OCI-LY7 (cell line): Measurements from ENCODE around the gene CCDC73. TPM values are rescaled to one million over a fixed set of nuclear protein-coding genes. Genes with fewer than 3 reads are reported as not detected.

Source experiments
- BruUV-seq: library from RNA; stranded (reverse); fragments of 400-500 nt; replicated peaks from 2 replicates; lab custom pipeline; 2021; lab: Mats Ljungman, UMichigan
- CTCF ChIA-PET: fragments of 300-600 bp; sonication (Branson Sonifier 250); formaldehyde crosslinking; loops from one replicate; lab custom pipeline; 2022; ENCODE audit warnings: antibody characterized with exemption; ENCODE audit not compliant: unreplicated experiment; lab: Charles Lee
- POLR2A ChIA-PET: fragments of 300-600 bp; sonication (Branson Sonifier 250); formaldehyde crosslinking; loops from one replicate; lab custom pipeline; 2022; ENCODE audit warnings: antibody characterized with exemption; lab: Charles Lee
- DNase-seq: peaks from one replicate; pipeline ENCODE4 v3.0.0-alpha.2; 2015; ENCODE audit warnings: low spot score
- H2AFZ ChIP-seq: fragments of 200-600 bp; sonication (generic), shearing (Covaris generic); 2 replicates; pipeline ENCODE4 v1.6.1; 2014; ENCODE audit warnings: mild to moderate bottlenecking, antibody characterized with exemption, low read length, moderate library complexity
- H3K27ac ChIP-seq: fragments of 200-600 bp; sonication (generic); 2 replicates; pipeline ENCODE4 v1.5.1; 2014; ENCODE audit warnings: mixed run types, low read depth, mild to moderate bottlenecking, moderate library complexity, low read length, inconsistent platforms; ENCODE audit not compliant: poor library complexity, severe bottlenecking
- H3K36me3 ChIP-seq: fragments of 200-600 bp; sonication (generic); 2 replicates; pipeline ENCODE4 v1.6.1; 2014; ENCODE audit warnings: mild to moderate bottlenecking, antibody characterized with exemption, low read length, moderate library complexity, mixed read lengths; ENCODE audit not compliant: insufficient read depth
- H3K4me1 ChIP-seq: fragments of 200-600 bp; sonication (generic); 2 replicates; pipeline ENCODE4 v1.5.1; 2014; ENCODE audit warnings: mild to moderate bottlenecking, low read length; ENCODE audit not compliant: insufficient read depth, poor library complexity, severe bottlenecking
- H3K4me2 ChIP-seq: fragments of 200-600 bp; sonication (generic); 2 replicates; pipeline ENCODE4 v1.6.1; 2014; ENCODE audit warnings: mild to moderate bottlenecking, low read length
- H3K4me3 ChIP-seq: fragments of 200-600 bp; sonication (generic); 2 replicates; pipeline ENCODE4 v1.5.1; 2014; ENCODE audit warnings: mild to moderate bottlenecking, low read depth, low read length; ENCODE audit not compliant: poor library complexity, severe bottlenecking
- H3K79me2 ChIP-seq: fragments of 200-600 bp; sonication (generic); 2 replicates; pipeline ENCODE4 v1.6.1; 2016; ENCODE audit warnings: low read depth, mild to moderate bottlenecking, low read length, moderate library complexity, mixed read lengths; ENCODE audit not compliant: insufficient read depth
- H3K9me2 ChIP-seq: fragments of 200-600 bp; sonication (generic); 2 replicates; pipeline ENCODE4 v1.6.1; 2016; ENCODE audit warnings: mild to moderate bottlenecking, low read length, mixed read lengths; ENCODE audit not compliant: insufficient read depth
- H3K9me3 ChIP-seq: fragments of 200-600 bp; sonication (generic); 2 replicates; pipeline ENCODE4 v1.6.1; 2014; ENCODE audit warnings: mild to moderate bottlenecking, mixed run types, low read length, mixed read lengths
- H4K20me1 ChIP-seq: fragments of 200-600 bp; sonication (generic); 2 replicates; pipeline ENCODE4 v1.6.1; 2014; ENCODE audit warnings: mild to moderate bottlenecking, antibody characterized with exemption, low read length, moderate library complexity, mixed read lengths; ENCODE audit not compliant: insufficient read depth
- EZH2phosphoT487 ChIP-seq: fragments of 200-600 bp; sonication (generic); IDR thresholded peaks from 2 replicates; pipeline ENCODE4 v1.6.1; 2018; ENCODE audit warnings: low read depth, borderline replicate concordance, mild to moderate bottlenecking, mixed run types, antibody characterized with exemption, low read length, moderate library complexity, mixed read lengths
- intact Hi-C: fragments of 100-400 bp; cut with micrococcal nuclease; formaldehyde crosslinking; loops from one replicate; pipeline ENCODE4 v1.10.0; 2022; ENCODE audit not compliant: unreplicated experiment
- total RNA-seq, 2 experiments: library from RNA; depleted of rRNA in 1 of 2; stranded (reverse); fragments of >200 nt in 1 of 2; shearing (Covaris generic) in 1 of 2; gene quantifications; 2 replicates each; pipeline ENCODE4 v1.2.3, GENCODE V29; 2014 to 2022
- TF ChIP-seq, protein P1 (sequence below): fragments of 200-600 bp; sonication (generic); conservative IDR thresholded peaks from 2 replicates; pipeline ENCODE4 v1.5.1; 2014; ENCODE audit warnings: mild to moderate bottlenecking, antibody characterized with exemption, low read length, moderate library complexity, mixed read lengths

CCDC73 gene
- total RNA-seq, 2 experiments from 2014 or later: not detected

DNA sequence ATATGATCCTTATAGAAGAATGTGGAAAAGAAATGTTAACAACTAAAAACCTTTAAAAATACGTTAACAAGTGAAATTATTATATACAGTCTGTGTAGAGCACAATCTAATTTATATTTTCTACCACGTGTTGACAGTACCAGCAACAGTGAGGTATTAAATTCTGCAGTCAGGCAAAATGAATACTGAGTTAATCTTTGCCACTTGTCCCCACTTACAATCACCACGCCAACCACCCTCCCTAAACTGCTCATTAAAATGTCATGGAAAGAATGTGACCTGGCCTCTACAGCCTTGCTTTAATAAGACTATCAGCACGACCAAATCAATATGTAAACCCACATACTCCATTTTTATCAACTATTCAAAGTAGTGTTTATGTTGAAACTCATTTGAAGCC lies 239.4 kb downstream of the CCDC73 start:
- Histone ChIP-seq H3K4me2 (no peak overlapping the region), H3K4me1 (no peaks in the 10 kb centered on the region), H3K27ac (no peak overlapping the region), H3K36me3 (no peaks in the 10 kb centered on the region), H4K20me1 (no peaks in the 10 kb centered on the region), H3K4me3 (no peak overlapping the region), H3K79me2 (no peaks in the 10 kb centered on the region), H3K9me2 (no peaks in the 10 kb centered on the region), H3K9me3 (no peaks in the 10 kb centered on the region), H2AFZ (no peak overlapping the region)
- CTCF ChIA-PET: no interaction called here
- no peak for DNase-seq
- intact Hi-C loops: no loop called here
- POLR2A ChIA-PET: no interaction called here
- BruUV-seq: no TSS peak
- TF ChIP-seq, protein P1, sequence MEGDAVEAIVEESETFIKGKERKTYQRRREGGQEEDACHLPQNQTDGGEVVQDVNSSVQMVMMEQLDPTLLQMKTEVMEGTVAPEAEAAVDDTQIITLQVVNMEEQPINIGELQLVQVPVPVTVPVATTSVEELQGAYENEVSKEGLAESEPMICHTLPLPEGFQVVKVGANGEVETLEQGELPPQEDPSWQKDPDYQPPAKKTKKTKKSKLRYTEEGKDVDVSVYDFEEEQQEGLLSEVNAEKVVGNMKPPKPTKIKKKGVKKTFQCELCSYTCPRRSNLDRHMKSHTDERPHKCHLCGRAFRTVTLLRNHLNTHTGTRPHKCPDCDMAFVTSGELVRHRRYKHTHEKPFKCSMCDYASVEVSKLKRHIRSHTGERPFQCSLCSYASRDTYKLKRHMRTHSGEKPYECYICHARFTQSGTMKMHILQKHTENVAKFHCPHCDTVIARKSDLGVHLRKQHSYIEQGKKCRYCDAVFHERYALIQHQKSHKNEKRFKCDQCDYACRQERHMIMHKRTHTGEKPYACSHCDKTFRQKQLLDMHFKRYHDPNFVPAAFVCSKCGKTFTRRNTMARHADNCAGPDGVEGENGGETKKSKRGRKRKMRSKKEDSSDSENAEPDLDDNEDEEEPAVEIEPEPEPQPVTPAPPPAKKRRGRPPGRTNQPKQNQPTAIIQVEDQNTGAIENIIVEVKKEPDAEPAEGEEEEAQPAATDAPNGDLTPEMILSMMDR: no peak
- no peak for TF ChIP-seq EZH2phosphoT487

Other genes starting within 250 kb of the CCDC73 start
- 377 and 385 TPM in 2 replicates for gene EIF3M, start 210.8 kb downstream of the CCDC73 start, total RNA-seq (2014; rRNA removed; shearing (Covaris generic))
- gene EIF3M, start 210.8 kb downstream of the CCDC73 start, total RNA-seq (2022): 329 and 352 TPM in 2 replicates
- gene PRRG4, start 35.3 kb upstream of the CCDC73 start, total RNA-seq (2014; rRNA removed; shearing (Covaris generic)): not detected in 2 replicates
- gene PRRG4, start 35.3 kb upstream of the CCDC73 start, total RNA-seq (2022): not detected in 2 replicates
- gene QSER1, start 98.1 kb upstream of the CCDC73 start, total RNA-seq (2014; rRNA removed; shearing (Covaris generic)): 30.6 and 32.3 TPM in 2 replicates
- gene QSER1, start 98.1 kb upstream of the CCDC73 start, total RNA-seq (2022): 46.3 and 52.5 TPM in 2 replicates
- 0.66 and 0.82 TPM in 2 replicates for gene DEPDC7, start 221.2 kb upstream of the CCDC73 start, total RNA-seq (2014; rRNA removed; shearing (Covaris generic))
- 1.5 and 1.6 TPM in 2 replicates for gene DEPDC7, start 221.2 kb upstream of the CCDC73 start, total RNA-seq (2022)
- 22.7 and 24.6 TPM in 2 replicates for gene TCP11L1, start 244.9 kb upstream of the CCDC73 start, total RNA-seq (2014; rRNA removed; shearing (Covaris generic))
- gene TCP11L1, start 244.9 kb upstream of the CCDC73 start, total RNA-seq (2022): 26.1 and 32.6 TPM in 2 replicates